GM08714 (cell line): Measurements from ENCODE around the gene KRT78.

Experiments used
- H3K4me3 ChIP-seq: fragments of 200-500 bp; sonication (Bioruptor generic); 2 replicates; pipeline ENCODE4 v1.5.1; 2014; ENCODE audit warnings: mild to moderate bottlenecking, low read length, inconsistent platforms
- ZNF274 ChIP-seq: IDR thresholded peaks from 2 replicates; pipeline ENCODE4 v1.6.1; 2012; ENCODE audit warnings: mild to moderate bottlenecking, low read depth, low read length

The KRT78 gene

GRCh38 chr12:52788876-52789636, 59.7 kb downstream of the KRT78 start:
- TF ChIP-seq ZNF274 = no peak
- H3K4me3 ChIP-seq = no peak overlapping the region

GRCh38 chr12:52788192-52788875, 60.5 kb downstream of the KRT78 start:
- no peak for TF ChIP-seq ZNF274
- H3K4me3 ChIP-seq = no peak overlapping the region
